Trophoblast cell (in vitro differentiated cells and primary cell): Measurements from ENCODE around the gene IGF2R.

Experiments used
- DNase-seq, 2 donors: peaks; one replicate each; pipeline ENCODE4 v3.0.0-alpha.2; 2016
- H2AFZ ChIP-seq: 2 replicates; pipeline ENCODE4 v1.6.1; 2013; ENCODE audit warnings: low read length, moderate library complexity, mild to moderate bottlenecking; ENCODE audit not compliant: insufficient read depth, poor library complexity
- H2AK5ac ChIP-seq: 2 replicates; pipeline ENCODE4 v1.6.1; 2013; ENCODE audit warnings: mild to moderate bottlenecking, low read length
- H2BK120ac ChIP-seq: 2 replicates; pipeline ENCODE4 v1.6.1; 2013; ENCODE audit warnings: low read length, mild to moderate bottlenecking, moderate library complexity; ENCODE audit not compliant: insufficient read depth, poor library complexity
- H2BK12ac ChIP-seq: 2 replicates; pipeline ENCODE4 v1.6.1; 2013; ENCODE audit warnings: mild to moderate bottlenecking, low read length, moderate library complexity
- H2BK5ac ChIP-seq: 2 replicates; pipeline ENCODE4 v1.6.1; 2013; ENCODE audit warnings: low read length, low read depth, moderate library complexity, mild to moderate bottlenecking; ENCODE audit not compliant: poor library complexity
- H3K14ac ChIP-seq: 2 replicates; pipeline ENCODE4 v1.6.1; 2013; ENCODE audit warnings: mild to moderate bottlenecking, low read length
- H3K18ac ChIP-seq: 2 replicates; pipeline ENCODE4 v1.6.1; 2013; ENCODE audit warnings: mild to moderate bottlenecking, low read length
- H3K23ac ChIP-seq: 2 replicates; pipeline ENCODE4 v1.6.1; 2013; ENCODE audit warnings: low read length
- H3K27ac ChIP-seq: 2 replicates; pipeline ENCODE4 v1.5.1; 2013; ENCODE audit warnings: low read depth, mild to moderate bottlenecking, inconsistent platforms, low read length, moderate library complexity
- H3K27me3 ChIP-seq: 2 replicates; pipeline ENCODE4 v1.6.1; 2013; ENCODE audit warnings: inconsistent platforms, mild to moderate bottlenecking, low read length, moderate library complexity; ENCODE audit not compliant: insufficient read depth
- H3K36me3 ChIP-seq, 2 experiments: 1 replicate in 1 of 2; 2 replicates in 1 of 2; pipeline ENCODE4 v1.6.1; 2013; ENCODE audit warnings: low read length in 2 of 2, mild to moderate bottlenecking in 2 of 2, moderate library complexity in 1 of 2; ENCODE audit not compliant: insufficient read depth in 2 of 2, control insufficient read depth in 1 of 2
- H3K4ac ChIP-seq: 2 replicates; pipeline ENCODE4 v1.6.1; 2013; ENCODE audit warnings: low read depth, mild to moderate bottlenecking, low read length, moderate library complexity
- H3K4me1 ChIP-seq, 2 experiments: 1 replicate in 1 of 2; 2 replicates in 1 of 2; pipeline ENCODE4 v1.6.1; 2013; ENCODE audit warnings: low read length in 2 of 2, mild to moderate bottlenecking in 2 of 2, moderate library complexity in 1 of 2; ENCODE audit not compliant: insufficient read depth in 2 of 2, control insufficient read depth in 1 of 2
- H3K4me2 ChIP-seq: 2 replicates; pipeline ENCODE4 v1.6.1; 2013; ENCODE audit warnings: inconsistent platforms, mild to moderate bottlenecking, low read length, moderate library complexity
- H3K4me3 ChIP-seq: 2 replicates; pipeline ENCODE4 v1.5.1; 2013; ENCODE audit warnings: mild to moderate bottlenecking, low read depth, low read length, inconsistent platforms
- H3K79me1 ChIP-seq: one replicate; pipeline ENCODE4 v1.6.1; 2013; ENCODE audit warnings: low read length
- H3K79me2 ChIP-seq: 2 replicates; pipeline ENCODE4 v1.6.1; 2013; ENCODE audit warnings: low read length, mild to moderate bottlenecking; ENCODE audit not compliant: control insufficient read depth, insufficient read depth, poor library complexity
- H3K9ac ChIP-seq: 2 replicates; pipeline ENCODE4 v1.6.1; 2013; ENCODE audit warnings: mild to moderate bottlenecking, low read length
- H3K9me3 ChIP-seq: 2 replicates; pipeline ENCODE4 v1.6.1; 2013; ENCODE audit warnings: low read depth, mild to moderate bottlenecking, control low read depth, inconsistent platforms, low read length; ENCODE audit not compliant: insufficient read depth
- H4K12ac ChIP-seq: 2 replicates; pipeline ENCODE4 v1.6.1; 2013; ENCODE audit warnings: low read depth, mild to moderate bottlenecking, low read length, moderate library complexity
- H4K8ac ChIP-seq: 2 replicates; pipeline ENCODE4 v1.6.1; 2013; ENCODE audit warnings: low read depth, mild to moderate bottlenecking, low read length, moderate library complexity
- H4K91ac ChIP-seq: one replicate; pipeline ENCODE4 v1.6.1; 2013; ENCODE audit warnings: low read depth, mild to moderate bottlenecking, low read length, moderate library complexity
- WGBS: extraction: QIAGEN DNeasy Blood & Tissue Kit; methylation state at CpG from one replicate; pipeline ENCODE4 v1.1.7; 2013; ENCODE audit warnings: missing lambda C conversion rate; ENCODE audit not compliant: insufficient read length, insufficient coverage; ENCODE audit errors: extremely low coverage; 5-methylcytosine and 5-hydroxymethylcytosine counted together

Gene IGF2R

DNA sequence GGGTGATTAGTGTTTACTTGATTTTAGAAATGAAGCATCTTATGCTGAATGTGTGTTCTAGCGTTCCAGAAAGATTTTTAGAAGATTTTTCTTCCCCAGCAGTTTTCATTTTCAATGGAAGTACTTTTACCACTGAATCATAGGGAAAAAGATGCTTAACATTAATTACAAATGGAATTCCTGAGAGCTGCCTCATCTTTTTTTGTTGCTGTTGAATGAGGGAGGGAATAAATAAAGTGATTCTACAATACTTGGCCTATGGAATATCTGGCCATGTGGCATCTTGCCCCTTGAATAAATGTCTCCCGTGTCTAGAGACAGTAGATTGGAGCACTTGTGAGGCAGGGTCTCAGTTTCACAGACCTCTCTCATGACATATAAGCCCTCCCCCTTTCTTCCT is 108.6 kb downstream of the IGF2R start:
- no peak overlapping the region for H4K8ac ChIP-seq
- no peak overlapping the region for H3K14ac ChIP-seq
- no peak overlapping the region for H4K12ac ChIP-seq
- no peak overlapping the region for H2BK120ac ChIP-seq
- no peak overlapping the region for H3K4me3 ChIP-seq
- no peak overlapping the region for H2AK5ac ChIP-seq
- H4K91ac ChIP-seq = no peak overlapping the region
- WGBS = no CpG with 5 or more reads among the region's 2 CpGs
- peaks cover 57 to 72% of the 10 kb centered on the region in 2 experiments for H3K36me3 ChIP-seq
- H3K18ac ChIP-seq = no peak overlapping the region
- no peaks in the 10 kb centered on the region for H3K79me1 ChIP-seq
- no peaks in the 10 kb centered on the region for H3K4me1 ChIP-seq
- no peaks in the 10 kb centered on the region for H3K27me3 ChIP-seq
- H3K9me3 ChIP-seq = peaks cover 15% of the 10 kb centered on the region
- no peak overlapping the region for H3K4ac ChIP-seq
- H2BK12ac ChIP-seq = no peak overlapping the region
- no peak overlapping the region for H3K9ac ChIP-seq
- H3K27ac ChIP-seq = no peak overlapping the region
- H3K79me2 ChIP-seq = no peaks in the 10 kb centered on the region
- no peak for DNase-seq
- no peak overlapping the region for H2BK5ac ChIP-seq
- H3K4me2 ChIP-seq = no peak overlapping the region
- H2AFZ ChIP-seq = no peak overlapping the region
- H3K23ac ChIP-seq = no peak overlapping the region

DNA sequence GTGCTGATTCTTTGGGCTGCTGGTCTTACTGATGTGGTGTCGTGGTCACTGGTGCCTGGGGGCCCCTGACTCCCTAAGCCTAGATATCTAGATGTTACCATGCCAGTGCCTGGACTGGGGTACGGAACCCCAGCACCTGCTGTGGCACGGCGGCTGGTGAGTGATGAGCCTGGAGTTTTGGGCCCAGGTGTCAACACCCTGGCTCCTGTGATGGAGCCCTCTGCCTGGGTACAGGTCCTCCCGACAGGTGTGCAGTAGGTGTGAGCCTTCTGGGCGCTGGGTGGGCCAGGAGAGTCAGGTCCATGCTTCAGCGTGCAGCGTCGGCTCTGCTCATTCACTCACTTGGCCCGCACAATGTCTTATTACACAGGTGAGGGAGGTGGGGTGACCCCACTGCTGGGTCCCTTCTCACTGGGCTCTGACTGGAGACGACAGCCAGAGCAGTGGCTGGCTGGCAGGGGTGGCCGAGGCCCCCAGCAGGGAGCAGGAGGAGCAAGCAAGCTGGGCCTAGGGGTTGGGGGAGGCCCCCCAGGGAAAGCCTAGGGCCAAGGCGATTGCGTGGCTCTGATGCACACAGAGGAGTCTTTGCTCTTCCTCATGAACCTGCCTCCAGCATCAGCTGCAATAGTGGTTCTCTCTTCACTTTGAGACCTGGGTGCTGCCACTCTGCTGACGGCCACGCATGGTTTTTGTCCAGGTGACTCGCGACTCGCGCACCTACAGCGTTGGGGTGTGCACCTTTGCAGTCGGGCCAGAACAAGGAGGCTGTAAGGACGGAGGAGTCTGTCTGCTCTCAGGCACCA is 110.2 kb downstream of the IGF2R start:
- H2AFZ ChIP-seq = no peak overlapping the region
- no peak overlapping the region for H3K27ac ChIP-seq
- H4K8ac ChIP-seq = no peak overlapping the region
- H4K91ac ChIP-seq = no peak overlapping the region
- H3K14ac ChIP-seq = no peak overlapping the region
- no peaks in the 10 kb centered on the region for H3K79me2 ChIP-seq
- peaks cover 54 to 67% of the 10 kb centered on the region in 2 experiments for H3K36me3 ChIP-seq
- peaks cover 15% of the 10 kb centered on the region for H3K9me3 ChIP-seq
- H3K27me3 ChIP-seq = no peaks in the 10 kb centered on the region
- H3K4me3 ChIP-seq = no peak overlapping the region
- H2AK5ac ChIP-seq = no peak overlapping the region
- WGBS = no CpG with 5 or more reads among the region's 23 CpGs
- H2BK12ac ChIP-seq = no peak overlapping the region
- no peak overlapping the region for H3K9ac ChIP-seq
- no peak overlapping the region for H3K4ac ChIP-seq
- H3K79me1 ChIP-seq = no peaks in the 10 kb centered on the region
- no peak overlapping the region for H3K18ac ChIP-seq
- no peak overlapping the region for H3K23ac ChIP-seq
- no peaks in the 10 kb centered on the region for H3K4me1 ChIP-seq
- no peak overlapping the region for H3K4me2 ChIP-seq
- DNase-seq = no peak
- H4K12ac ChIP-seq = no peak overlapping the region
- H2BK5ac ChIP-seq = no peak overlapping the region
- H2BK120ac ChIP-seq = no peak overlapping the region

DNA sequence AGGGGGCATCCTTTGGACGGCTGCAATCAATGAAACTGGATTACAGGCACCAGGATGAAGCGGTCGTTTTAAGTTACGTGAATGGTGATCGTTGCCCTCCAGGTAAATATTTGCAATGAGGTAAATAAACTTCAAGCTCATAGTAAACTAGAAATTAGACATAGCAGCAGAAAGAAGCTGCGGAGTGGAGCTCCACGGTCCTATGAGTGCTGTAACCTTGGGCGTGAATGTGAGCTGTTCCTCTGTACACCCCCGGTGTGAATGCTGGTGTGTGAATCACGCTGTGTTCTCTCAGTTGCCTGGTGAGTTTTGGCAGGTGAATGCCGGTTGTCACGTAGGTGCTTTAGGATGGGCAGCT is 110.8 kb downstream of the IGF2R start:
- Histone ChIP-seq H2BK12ac (no peak overlapping the region), H4K91ac (no peak overlapping the region), H3K9me3 (peaks cover 15% of the 10 kb centered on the region), H3K18ac (no peak overlapping the region), H3K14ac (no peak overlapping the region), H3K4ac (no peak overlapping the region), H4K8ac (no peak overlapping the region), H3K27ac (no peak overlapping the region), H4K12ac (no peak overlapping the region), H3K9ac (no peak overlapping the region), H3K79me1 (no peaks in the 10 kb centered on the region), H2AK5ac (no peak overlapping the region), H2BK5ac (no peak overlapping the region), H3K4me1 (no peaks in the 10 kb centered on the region), H3K36me3 (peaks cover 58 to 71% of the 10 kb centered on the region in 2 experiments), H2BK120ac (no peak overlapping the region), H3K27me3 (no peaks in the 10 kb centered on the region), H2AFZ (no peak overlapping the region), H3K79me2 (no peaks in the 10 kb centered on the region), H3K4me3 (no peak overlapping the region), H3K4me2 (no peak overlapping the region), H3K23ac (no peak overlapping the region)
- WGBS = no CpG with 5 or more reads among the region's 12 CpGs
- peak in 1 of 2 donors; percentile 57 for DNase-seq

DNA sequence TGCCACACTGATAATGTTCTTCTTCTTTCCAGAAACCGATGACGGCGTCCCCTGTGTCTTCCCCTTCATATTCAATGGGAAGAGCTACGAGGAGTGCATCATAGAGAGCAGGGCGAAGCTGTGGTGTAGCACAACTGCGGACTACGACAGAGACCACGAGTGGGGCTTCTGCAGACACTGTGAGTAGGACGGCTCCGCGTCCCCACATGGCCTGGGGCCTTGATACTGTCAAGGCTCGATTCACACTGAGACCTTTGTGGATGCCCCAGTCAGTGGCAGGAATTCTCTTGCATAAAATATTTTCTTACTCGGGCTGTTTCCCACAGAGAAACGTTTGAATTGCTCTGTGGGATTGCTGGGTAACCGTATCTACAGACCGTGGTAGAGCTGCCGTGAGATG is 111.2 kb downstream of the IGF2R start:
- H3K4me2 ChIP-seq = no peak overlapping the region
- no peak overlapping the region for H4K12ac ChIP-seq
- no peak overlapping the region for H2AK5ac ChIP-seq
- H3K36me3 ChIP-seq = peaks cover 59 to 71% of the 10 kb centered on the region in 2 experiments
- H3K18ac ChIP-seq = no peak overlapping the region
- no peaks in the 10 kb centered on the region for H3K27me3 ChIP-seq
- no peak overlapping the region for H3K4ac ChIP-seq
- H2BK12ac ChIP-seq = no peak overlapping the region
- H3K14ac ChIP-seq = no peak overlapping the region
- no peaks in the 10 kb centered on the region for H3K79me2 ChIP-seq
- no peak overlapping the region for H3K9ac ChIP-seq
- H4K8ac ChIP-seq = no peak overlapping the region
- H3K23ac ChIP-seq = no peak overlapping the region
- H3K27ac ChIP-seq = no peak overlapping the region
- no peak overlapping the region for H2AFZ ChIP-seq
- H3K79me1 ChIP-seq = no peaks in the 10 kb centered on the region
- no CpG with 5 or more reads among the region's 17 CpGs for WGBS
- DNase-seq = no peak
- H3K9me3 ChIP-seq = peaks cover 15% of the 10 kb centered on the region
- H3K4me1 ChIP-seq = no peaks in the 10 kb centered on the region
- H2BK120ac ChIP-seq = no peak overlapping the region
- H2BK5ac ChIP-seq = no peak overlapping the region
- H3K4me3 ChIP-seq = no peak overlapping the region
- no peak overlapping the region for H4K91ac ChIP-seq
